SW480 (cell line): Measurements from ENCODE around the gene SPDEF.

Experiments used
- DNase-seq: peaks from one replicate; pipeline ENCODE4 v3.0.0-alpha.2; 2016; ENCODE audit warnings: low spot score

SPDEF gene

DNA sequence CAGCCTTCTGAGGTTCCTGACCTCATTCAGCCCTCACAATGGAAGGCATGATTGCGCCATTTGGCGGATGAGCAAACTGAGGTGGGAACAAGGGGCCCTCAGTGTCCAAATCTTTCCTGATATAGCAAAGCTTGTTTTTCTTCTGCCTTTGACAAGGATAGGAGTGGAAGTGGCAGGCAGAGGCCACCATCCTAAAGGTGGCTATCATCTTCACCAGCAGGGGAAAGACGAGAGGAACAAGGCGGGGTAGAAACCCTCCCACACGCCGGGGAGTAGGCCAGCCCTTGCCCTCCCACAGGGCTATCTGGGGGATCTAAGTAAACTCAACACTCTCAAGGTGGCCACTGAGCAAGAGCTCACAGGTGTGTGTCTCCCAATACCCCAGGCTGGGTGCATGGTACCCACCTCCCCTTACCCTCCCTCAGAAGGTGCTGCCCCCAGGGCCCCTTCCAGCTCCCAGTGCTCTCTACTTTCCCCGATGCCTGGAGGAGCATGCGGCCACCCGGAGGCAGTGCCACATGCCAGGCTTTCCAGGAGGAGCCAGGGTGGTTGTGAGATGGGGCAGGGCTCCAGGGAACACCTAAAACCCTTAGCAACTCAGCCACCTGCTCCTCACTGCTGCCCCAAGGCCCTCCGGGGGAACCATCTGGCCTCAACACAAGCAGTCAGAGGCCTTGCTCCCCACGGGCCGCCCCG lies 11.2 kb downstream of the SPDEF start:
- no peak for DNase-seq

DNA sequence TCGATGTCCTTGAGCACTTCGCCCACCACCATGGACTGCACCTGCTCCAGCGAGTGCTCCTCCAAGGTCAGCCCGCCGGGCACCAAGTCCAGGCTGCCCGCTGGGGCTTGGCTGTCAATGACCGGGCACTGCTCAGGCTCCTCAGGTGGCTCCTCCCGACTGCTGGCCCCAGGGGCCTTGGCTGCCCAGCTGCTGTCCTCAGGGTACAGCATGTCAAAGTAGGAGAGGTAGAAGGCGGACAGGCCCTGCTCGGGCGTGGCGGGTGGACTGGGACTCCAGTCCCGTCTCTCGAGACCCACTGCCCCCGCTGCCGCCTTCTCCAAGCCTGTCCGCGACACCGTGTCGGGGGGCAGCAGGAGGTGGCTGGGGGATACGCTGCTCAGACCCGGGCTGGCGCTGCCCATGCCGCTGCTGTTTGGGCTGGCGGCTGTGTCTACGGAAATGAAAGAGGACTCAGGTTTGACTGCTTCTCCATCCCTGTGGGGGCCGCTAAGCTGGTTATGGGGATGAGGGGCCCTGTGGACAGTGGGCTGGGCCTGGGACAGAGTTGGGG lies 12.0 kb downstream of the SPDEF start:
- no peak for DNase-seq

- no peak for DNase-seq
These were observed 12.7 kb downstream of the SPDEF start for GRCh38 chr6:34543421-34543820.

GRCh38 chr6:34540841-34541240 lies 15.3 kb downstream of the SPDEF start:
- no peak for DNase-seq

DNA sequence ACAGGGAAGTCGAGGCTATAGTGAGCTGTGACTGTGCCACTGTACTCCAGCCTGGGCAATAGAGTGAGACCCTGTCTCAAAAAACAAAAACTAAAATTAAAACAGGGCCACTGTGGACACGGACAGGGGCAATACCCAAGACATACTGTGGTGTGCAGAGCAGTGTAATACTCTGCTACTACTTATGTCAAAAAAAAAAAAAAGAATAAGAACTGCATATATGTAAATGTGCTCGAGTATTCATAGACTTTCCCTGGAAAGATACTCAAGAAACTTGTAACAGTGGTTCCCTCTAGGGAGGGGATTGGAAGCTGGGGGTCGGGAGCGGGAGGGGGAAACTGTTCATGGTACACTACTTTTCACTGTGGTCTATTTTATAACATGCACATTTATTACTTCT lies 15.9 kb downstream of the SPDEF start:
- DNase-seq = no peak

GRCh38 chr6:34539181-34539580 lies 16.9 kb downstream of the SPDEF start:
- no peak for DNase-seq

DNA sequence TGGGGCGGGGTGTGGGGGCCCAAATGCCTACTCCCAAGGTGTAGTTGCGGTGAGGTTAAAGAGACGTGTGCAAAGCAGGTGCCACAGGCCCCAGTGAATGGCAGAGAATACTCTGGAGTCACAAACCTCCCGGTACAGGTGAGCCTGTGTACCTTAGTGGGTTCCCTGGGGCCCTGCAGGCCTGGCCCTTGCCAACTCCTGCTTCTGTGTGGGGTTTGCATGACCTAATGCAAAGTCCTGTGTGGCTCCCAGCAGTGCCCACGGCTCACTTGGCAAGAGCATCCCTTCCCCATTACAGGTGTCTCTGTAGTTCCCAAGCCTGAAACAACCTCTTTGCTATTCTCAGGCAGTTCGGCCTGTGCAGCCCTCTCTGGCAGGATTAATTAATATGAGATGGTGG lies 17.5 kb downstream of the SPDEF start:
- DNase-seq = no peak

GRCh38 chr6:34537922-34538550 lies 18.1 kb downstream of the SPDEF start:
- no peak for DNase-seq

DNA sequence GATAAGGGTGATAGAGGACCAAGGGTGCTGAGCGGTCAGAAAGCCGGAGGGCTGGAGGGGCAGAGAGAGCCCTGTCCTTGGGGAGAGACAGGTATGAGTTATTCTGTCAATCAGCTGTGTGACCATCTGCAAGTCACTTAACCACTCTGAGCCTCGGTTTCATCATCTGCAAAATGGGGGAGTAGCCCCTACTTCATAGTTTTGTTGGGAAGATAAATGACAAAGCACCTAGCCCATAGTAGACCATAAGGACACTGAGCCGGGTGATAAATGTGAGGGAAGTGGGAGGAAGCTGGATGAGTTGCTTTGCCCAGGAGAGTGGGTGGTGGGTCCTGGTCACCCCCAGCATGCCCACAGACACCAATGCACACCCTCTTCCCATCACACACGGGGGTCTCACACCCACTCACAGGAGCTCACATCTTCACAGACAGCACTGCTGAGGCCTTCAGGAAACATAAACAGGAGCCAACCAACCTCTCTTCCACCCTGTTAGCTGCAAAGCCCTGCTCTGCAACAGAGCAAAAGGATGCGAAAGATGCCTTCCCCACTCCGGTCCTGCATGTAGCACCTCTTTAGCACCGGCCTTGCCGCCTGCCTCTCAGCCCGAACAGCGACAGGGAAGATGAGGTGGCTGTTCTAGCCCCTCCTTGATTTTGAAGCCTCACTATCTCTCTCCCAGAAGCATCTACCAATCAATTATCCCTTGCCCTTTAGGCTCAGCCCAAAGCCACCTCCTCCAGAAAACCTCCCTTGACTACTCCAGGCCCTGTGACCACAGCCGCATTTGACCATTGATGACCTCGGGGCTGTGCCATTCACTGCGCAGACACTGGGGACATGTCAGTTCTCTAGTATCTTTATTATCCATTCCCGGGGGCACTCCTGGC lies 18.9 kb downstream of the SPDEF start:
- DNase-seq = no peak

DNA sequence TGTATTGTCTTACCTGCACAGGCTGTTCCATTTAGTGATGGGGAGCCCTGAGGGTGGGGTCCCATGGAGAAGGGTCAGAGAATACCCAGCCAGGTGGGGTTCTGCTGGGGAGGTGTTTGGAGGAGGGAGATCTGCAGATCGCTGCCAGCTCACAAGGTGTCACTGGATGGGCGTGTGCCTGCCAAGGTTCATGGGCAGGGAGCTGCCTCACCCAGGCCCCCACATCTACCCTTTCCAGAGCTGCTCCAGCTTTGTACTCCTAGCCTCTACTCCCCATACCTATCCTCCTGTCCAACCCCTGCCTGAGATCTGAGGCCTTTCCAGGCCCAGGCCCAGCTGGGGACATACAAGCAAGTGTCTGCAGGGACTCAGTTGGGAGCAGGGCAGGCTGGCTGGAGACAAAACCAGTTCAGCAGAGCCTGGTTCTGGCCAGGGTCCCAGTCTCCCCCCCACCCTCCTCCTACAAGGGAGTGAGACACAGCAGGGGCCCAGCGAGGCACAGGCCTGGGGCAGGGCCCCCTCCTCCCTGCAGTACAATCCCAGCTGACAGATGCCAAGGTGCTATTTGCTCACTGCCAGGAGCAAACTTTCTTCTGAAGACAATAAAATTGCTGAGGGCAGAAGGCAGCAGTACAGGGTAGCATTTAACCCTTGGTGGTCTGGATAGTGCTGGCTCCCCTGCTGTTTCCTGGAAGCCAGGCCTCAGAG lies 19.7 kb downstream of the SPDEF start:
- DNase-seq = no peak

DNA sequence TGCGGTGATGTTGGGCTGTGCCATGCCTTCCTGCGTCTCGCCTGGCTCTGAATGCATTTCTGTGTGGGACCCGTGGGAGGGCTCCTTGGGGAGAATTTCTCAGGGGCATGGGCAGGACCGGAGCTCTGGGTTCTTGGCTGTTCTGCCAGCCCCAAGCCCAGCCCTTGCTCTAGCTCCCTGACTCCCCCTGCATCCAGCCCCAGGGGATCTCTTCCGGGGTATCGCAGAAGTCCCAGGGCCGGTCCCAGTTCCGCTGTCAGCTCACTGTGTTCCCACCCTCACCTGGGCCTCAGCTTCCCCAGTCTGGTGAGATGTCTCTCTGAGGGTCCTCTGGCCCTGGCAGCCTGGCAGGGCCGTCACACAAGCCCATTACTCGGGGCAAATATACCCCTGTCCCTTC lies 20.5 kb downstream of the SPDEF start:
- no peak for DNase-seq

- DNase-seq = no peak
These were observed 20.9 kb downstream of the SPDEF start for GRCh38 chr6:34535199-34535598.

- no peak for DNase-seq
These were observed 21.5 kb downstream of the SPDEF start for GRCh38 chr6:34534656-34535055.

GRCh38 chr6:34534146-34534545 lies 22.0 kb downstream of the SPDEF start:
- no peak for DNase-seq

GRCh38 chr6:34532230-34532629 lies 23.9 kb downstream of the SPDEF start:
- DNase-seq = no peak

GRCh38 chr6:34531580-34532201 lies 24.4 kb downstream of the SPDEF start:
- peak; percentile 12 for DNase-seq

- no peak for DNase-seq
These were observed 25.3 kb downstream of the SPDEF start for GRCh38 chr6:34530753-34531365.

GRCh38 chr6:34529665-34530327 lies 26.3 kb downstream of the SPDEF start:
- DNase-seq = no peak

DNA sequence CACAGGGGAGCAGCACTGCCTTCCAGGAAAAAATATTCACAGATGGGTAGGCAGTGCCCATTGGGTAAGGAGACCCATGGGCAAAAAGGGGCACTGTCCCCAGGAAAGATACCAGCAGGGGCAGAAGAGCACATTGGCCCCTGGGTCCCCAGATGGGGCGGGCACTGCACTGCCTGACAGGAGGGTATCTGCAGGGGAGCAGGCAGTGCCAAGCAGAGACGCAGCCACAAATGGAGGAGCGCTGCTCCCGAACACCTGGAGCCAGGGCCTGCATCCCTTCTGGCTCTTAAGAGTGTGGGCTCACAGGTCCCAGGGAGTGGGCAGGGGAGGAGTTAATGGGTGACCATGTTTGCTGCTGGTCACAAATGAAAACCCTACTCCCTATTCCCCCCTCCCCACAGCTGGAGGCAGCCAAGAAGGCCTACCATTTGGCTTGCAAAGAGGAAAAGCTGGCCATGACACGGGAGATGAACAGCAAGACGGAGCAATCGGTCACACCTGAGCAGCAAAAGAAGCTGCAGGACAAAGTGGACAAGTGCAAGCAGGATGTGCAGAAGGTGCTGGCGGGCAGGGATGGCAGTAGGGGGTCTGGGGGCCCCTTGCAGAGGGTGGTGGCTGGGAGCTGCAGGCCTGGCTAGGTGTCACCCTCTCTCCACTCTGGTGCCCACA lies 27.0 kb downstream of the SPDEF start:
- no peak for DNase-seq
